H1 (cell line): Measurements from ENCODE around the gene KCNIP3. TPM values are rescaled to one million over a fixed set of nuclear protein-coding genes. Genes with fewer than 3 reads are reported as not detected.

Experiments
- CTCF ChIA-PET: fragments of 300-600 bp; sonication (Branson Sonifier 250); formaldehyde crosslinking; loops from one replicate; lab custom pipeline; 2021; ENCODE audit not compliant: partially characterized antibody; lab: Charles Lee
- POLR2A ChIA-PET: fragments of 300-600 bp; sonication (Branson Sonifier 250); formaldehyde crosslinking; loops from one replicate; lab custom pipeline; 2021; ENCODE audit warnings: inconsistent platforms; ENCODE audit not compliant: partially characterized antibody; lab: Charles Lee
- DNase-seq, 2 experiments: peaks; one replicate each; pipeline versions ENCODE4 v3.0.0 to v3.0.0-alpha.2; 2010 to 2022; ENCODE audit warnings: low spot score in 2 of 2, low read depth in 1 of 2, mixed read lengths in 1 of 2
- FAIRE-seq: peaks from 2 replicates; lab custom pipeline; 2011; peaks lifted over from hg19 to GRCh38; lab: Jason Lieb, UNC
- H2AFZ ChIP-seq: 2 replicates; pipeline ENCODE4 v1.8.1; 2012; ENCODE audit warnings: low read length, inconsistent platforms
- H2AK5ac ChIP-seq: 2 replicates; pipeline ENCODE4 v1.6.1; 2013; ENCODE audit warnings: low read depth, low read length
- H2BK120ac ChIP-seq: replicated peaks from 2 replicates; pipeline ENCODE3; 2013; ENCODE audit warnings: low read depth, low read length, inconsistent platforms
- H2BK12ac ChIP-seq: 2 replicates; pipeline ENCODE4 v1.6.1; 2013; ENCODE audit warnings: low read depth, low read length
- H2BK15ac ChIP-seq: 2 replicates; pipeline ENCODE4 v1.6.1; 2013; ENCODE audit warnings: low read length
- H2BK20ac ChIP-seq: 2 replicates; pipeline ENCODE4 v1.6.1; 2013; ENCODE audit warnings: low read length
- H2BK5ac ChIP-seq: 2 replicates; pipeline ENCODE4 v1.6.1; 2013; ENCODE audit warnings: low read depth, low read length
- H3K14ac ChIP-seq: 2 replicates; pipeline ENCODE4 v1.6.1; 2013; ENCODE audit warnings: inconsistent platforms; ENCODE audit not compliant: insufficient read length
- H3K18ac ChIP-seq: 2 replicates; pipeline ENCODE4 v1.6.1; 2013; ENCODE audit warnings: low read length; ENCODE audit errors: extremely low read depth
- H3K23ac ChIP-seq: 2 replicates; pipeline ENCODE4 v1.6.1; 2013; ENCODE audit warnings: inconsistent platforms; ENCODE audit not compliant: insufficient read length
- H3K23me2 ChIP-seq: 2 replicates; pipeline ENCODE4 v1.6.1; 2013; ENCODE audit warnings: low read depth, low read length
- H3K27ac ChIP-seq: 2 replicates; pipeline ENCODE4 v1.6.1; 2011; ENCODE audit warnings: low read depth, low read length, inconsistent platforms
- H3K27me3 ChIP-seq, 4 experiments: replicated peaks in 1 of 4; 1 replicate in 1 of 4; 2 replicates in 3 of 4; pipeline versions ENCODE4 v1.6.1 to v1.8.1; 2011 to 2013; ENCODE audit warnings: low read length in 3 of 4, mild to moderate bottlenecking in 3 of 4, inconsistent platforms in 2 of 4, mixed read lengths in 2 of 4, moderate library complexity in 1 of 4; ENCODE audit not compliant: control insufficient read depth in 3 of 4, insufficient read depth in 3 of 4; ENCODE audit errors: extremely low read depth in 1 of 4
- H3K36me3 ChIP-seq, 4 experiments: 2 replicates each; pipeline versions ENCODE4 v1.6.1 to v1.8.1; 2011 to 2013; ENCODE audit warnings: mild to moderate bottlenecking in 4 of 4, low read length in 3 of 4, moderate library complexity in 2 of 4, control low read depth in 1 of 4, inconsistent platforms in 1 of 4; ENCODE audit not compliant: insufficient read depth in 4 of 4, control insufficient read depth in 2 of 4
- H3K4ac ChIP-seq: replicated peaks from 2 replicates; pipeline ENCODE3; 2013; ENCODE audit warnings: low read length, low read depth, mixed read lengths, inconsistent platforms; ENCODE audit not compliant: insufficient read length
- H3K4me1 ChIP-seq, 4 experiments: replicated peaks in 1 of 4; 1 replicate in 1 of 4; 2 replicates in 3 of 4; pipeline versions ENCODE4 v1.6.1 to v1.8.1; 2011 to 2013; ENCODE audit warnings: low read length in 3 of 4, inconsistent platforms in 2 of 4, mixed read lengths in 1 of 4; ENCODE audit not compliant: insufficient read depth in 4 of 4, control insufficient read depth in 3 of 4
- H3K4me2 ChIP-seq, 2 experiments: 2 replicates each; pipeline versions ENCODE4 v1.6.1 to v1.8.1; 2011 to 2013; ENCODE audit warnings: low read depth in 2 of 2, low read length in 2 of 2, control low read depth in 1 of 2, inconsistent platforms in 1 of 2, mild to moderate bottlenecking in 1 of 2; ENCODE audit not compliant: insufficient read depth in 1 of 2
- H3K4me3 ChIP-seq, 4 experiments: fragments of 200-600, 300-600 bp in 1 of 4; sonication (generic), shearing (Covaris generic), sonication (Bioruptor Twin) in 1 of 4; 2 replicates each; pipeline versions ENCODE4 v1.5.1 to v1.8.1; 2011 to 2016; ENCODE audit warnings: low read length in 4 of 4, low read depth in 3 of 4, control low read depth in 2 of 4, inconsistent platforms in 2 of 4, mild to moderate bottlenecking in 2 of 4, mixed read lengths in 1 of 4, moderate library complexity in 1 of 4; ENCODE audit not compliant: insufficient read depth in 2 of 4; ENCODE audit errors: extremely low read depth in 1 of 4
- H3K56ac ChIP-seq: replicated peaks from 2 replicates; pipeline ENCODE3; 2013; ENCODE audit warnings: low read depth, mild to moderate bottlenecking, mixed read lengths, low read length, inconsistent platforms; ENCODE audit not compliant: insufficient read length
- H3K79me1 ChIP-seq: 2 replicates; pipeline ENCODE4 v1.6.1; 2013; ENCODE audit warnings: low read depth, low read length, control low read depth
- H3K79me2 ChIP-seq, 2 experiments: 2 replicates each; pipeline versions ENCODE4 v1.6.1 to v1.8.1; 2012 to 2013; ENCODE audit warnings: low read length in 2 of 2, mild to moderate bottlenecking in 2 of 2, inconsistent platforms in 1 of 2; ENCODE audit not compliant: insufficient read depth in 2 of 2, control insufficient read depth in 1 of 2
- H3K9ac ChIP-seq, 4 experiments: replicated peaks in 1 of 4; 1 replicate in 1 of 4; 2 replicates in 3 of 4; pipeline versions ENCODE4 v1.6.1 to v1.8.1; 2011 to 2013; ENCODE audit warnings: low read depth in 3 of 4, low read length in 3 of 4, control low read depth in 2 of 4, mild to moderate bottlenecking in 2 of 4, moderate library complexity in 2 of 4, inconsistent platforms in 1 of 4; ENCODE audit errors: extremely low read depth in 1 of 4
- H3K9me3 ChIP-seq, 2 experiments: 2 replicates each; pipeline versions ENCODE4 v1.6.1 to v1.8.1; 2012 to 2013; ENCODE audit warnings: mild to moderate bottlenecking in 2 of 2, moderate library complexity in 2 of 2, control low read depth in 1 of 2, inconsistent platforms in 1 of 2, low read depth in 1 of 2, low read length in 1 of 2, mixed read lengths in 1 of 2; ENCODE audit not compliant: insufficient read depth in 2 of 2
- H4K20me1 ChIP-seq, 2 experiments: replicated peaks in 1 of 2; 2 replicates each; pipeline versions ENCODE3 to v1.8.1; 2011 to 2013; ENCODE audit warnings: inconsistent platforms in 2 of 2, low read length in 2 of 2, mild to moderate bottlenecking in 1 of 2; ENCODE audit not compliant: insufficient read depth in 2 of 2, control insufficient read depth in 1 of 2
- H4K5ac ChIP-seq: 2 replicates; pipeline ENCODE4 v1.6.1; 2013; ENCODE audit warnings: low read length, low read depth, mixed read lengths, inconsistent platforms; ENCODE audit not compliant: insufficient read length
- H4K8ac ChIP-seq: 2 replicates; pipeline ENCODE4 v1.8.0; 2013; ENCODE audit warnings: mild to moderate bottlenecking, moderate library complexity, low read length, inconsistent platforms; ENCODE audit not compliant: insufficient read depth; ENCODE audit errors: extremely low read depth
- H4K91ac ChIP-seq: replicated peaks from 2 replicates; pipeline ENCODE3; 2013; ENCODE audit warnings: low read length, mixed read lengths, inconsistent platforms; ENCODE audit not compliant: insufficient read length
- RFX5 ChIP-seq: IDR thresholded peaks from 2 replicates; pipeline ENCODE4 v1.6.1; 2011; ENCODE audit warnings: low read depth, low read length, improper control_type of control experiment, borderline replicate concordance
- WGBS, 2 experiments: shearing (Covaris generic) in 1 of 2; methylation state at CpG; one replicate each; pipeline versions ENCODE4 v1.1.6 to v1.1.7; 2013 to 2015; ENCODE audit warnings: low lambda C conversion rate in 2 of 2, mixed read lengths in 2 of 2, inconsistent platforms in 1 of 2, low coverage in 1 of 2, missing lambda C conversion rate in 1 of 2; ENCODE audit not compliant: insufficient replicate concordance in 2 of 2, insufficient coverage in 1 of 2, insufficient read length in 1 of 2; ENCODE audit errors: extremely low coverage in 1 of 2, missing lambda C conversion rate in 1 of 2; 5-methylcytosine and 5-hydroxymethylcytosine counted together
- polyA plus RNA-seq, 7 experiments: library from polyadenylated mRNA; depleted of rRNA in 3 of 7; stranded (reverse) in 5 of 7; unstranded in 2 of 7; fragments of >200 nt in 5 of 7; fragments of 200-250 nt in 2 of 7; gene quantifications; 1 replicate in 5 of 7; 2 replicates in 1 of 7; 4 replicates in 1 of 7; pipeline versions ENCODE4 v1.2.1 to v1.2.3, GENCODE V29; 2011 to 2013; ENCODE audit warnings: missing spikeins in 2 of 7, mixed read lengths in 2 of 7
- total RNA-seq: library from RNA; stranded (reverse); fragmentation: NEBNext Ultra II Directional; extraction: Animal tissue kit (Norgen Biotek cat#: 25700); gene quantifications from 2 replicates; pipeline ENCODE4 v1.2.1, GENCODE V29; 2021

The KCNIP3 gene
- total and polyA plus RNA-seq, 2 of the 8 experiments (the other 6 are each of a cell fraction or from before 2014, with no cell fraction given) = 0.33 to 1.9 TPM

DNA sequence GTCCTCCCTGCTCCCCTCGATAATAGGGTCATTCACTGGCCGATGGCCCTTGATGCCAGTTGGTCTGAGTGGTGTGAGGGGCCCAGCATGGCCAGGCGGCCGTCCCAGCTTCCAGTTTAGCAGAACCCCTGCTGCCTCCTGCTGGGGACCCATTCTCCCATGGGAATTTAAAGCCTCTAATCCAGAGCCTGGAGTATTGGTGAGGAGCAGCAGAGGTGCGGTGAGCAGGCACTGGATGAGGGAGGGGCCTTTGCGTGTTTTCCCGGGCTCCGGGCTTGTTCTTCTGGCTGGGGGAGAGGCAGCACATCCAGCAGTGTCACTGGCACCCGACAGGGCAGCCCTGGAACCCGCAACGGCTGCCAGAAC lies 17.4 kb downstream of the KCNIP3 start:
- Histone ChIP-seq H2BK12ac (no peak overlapping the region), H2AFZ (no peak overlapping the region), H3K14ac (no peak overlapping the region), H3K56ac (no peak overlapping the region), H3K23me2 (no peaks in the 10 kb centered on the region; the same call in 1 of the 2 replicates), H3K4me2 (no peak overlapping the region), H4K91ac (no peak overlapping the region), H3K79me2 (no peaks in the 10 kb centered on the region), H3K9ac (no peak overlapping the region), H2BK120ac (no peak overlapping the region), H3K4ac (no peak overlapping the region), H3K27me3 (no peaks in the 10 kb centered on the region), H3K36me3 (no peaks in the 10 kb centered on the region), H2BK20ac (no peak overlapping the region), H3K9me3 (peaks cover 75 to 98% of the 10 kb centered on the region in 2 experiments), H3K18ac (no peak overlapping the region), H4K5ac (no peak overlapping the region), H2BK15ac (no peak overlapping the region), H3K23ac (no peak overlapping the region), H3K27ac (no peak overlapping the region), H3K4me3 (no peak overlapping the region), H2BK5ac (no peak overlapping the region)
- DNase-seq (no peak), FAIRE-seq (no peak)
- CTCF ChIA-PET = no interaction called here
- 93% methylated on average over 4 of the region's 11 CpGs; no CpG with 5 or more reads in 1 of the 2 experiments for WGBS, 2 experiments
- POLR2A ChIA-PET = no interaction called here
- TF ChIP-seq RFX5 = no peak
- TF ChIP-seq, all 59 proteins: peak for 0
- Histone ChIP-seq H4K20me1 (no peaks in the 10 kb centered on the region), H3K79me1 (no peaks in the 10 kb centered on the region), H3K4me1 (no peaks in the 10 kb centered on the region; a peak in 1 of 7 replicates), H2AK5ac (no peak overlapping the region), H4K8ac (no peak overlapping the region)
